Right atrium auricular region (tissue), 2 donors: ENCODE measurements around the gene GALNT8. TPM values are rescaled to one million over a fixed set of nuclear protein-coding genes. Genes with fewer than 3 reads are reported as not detected.

Experiments
- DNase-seq: peaks from one replicate; pipeline ENCODE4 v3.0.0-alpha.2; 2019; ENCODE audit warnings: low spot score
- H3K27ac ChIP-seq, 2 donors: fragments of 200-600 bp; sonication (generic); 1 replicate in 1 of 2; 2 replicates in 1 of 2; pipeline ENCODE4 v1.5.1; 2016 to 2019
- H3K27me3 ChIP-seq, 2 donors: fragments of 200-600 bp; sonication (generic); one replicate each; pipeline versions ENCODE4 v1.5.1 to v1.6.0; 2017 to 2019
- H3K36me3 ChIP-seq: fragments of 200-600 bp; sonication (generic); one replicate; pipeline ENCODE4 v1.5.1; 2016
- H3K4me1 ChIP-seq, 2 donors: fragments of 200-600 bp; sonication (generic); one replicate each; pipeline versions ENCODE4 v1.5.1 to v1.6.0; 2017 to 2019
- H3K4me3 ChIP-seq, 2 donors: fragments of 200-600 bp; sonication (generic); 1 replicate in 1 of 2; 2 replicates in 1 of 2; pipeline ENCODE4 v1.5.1; 2017 to 2019; ENCODE audit warnings: mild to moderate bottlenecking in 1 of 2, moderate library complexity in 1 of 2
- H3K9me3 ChIP-seq, 2 donors: fragments of 200-600 bp; sonication (generic); one replicate each; pipeline ENCODE4 v1.5.1; 2019
- CTCF ChIP-seq, 2 donors: fragments of 200-600 bp; sonication (generic); IDR thresholded peaks; one replicate each; pipeline ENCODE4 v1.5.1; 2019; ENCODE audit warnings: antibody characterized with exemption in 2 of 2
- total RNA-seq, 2 donors: library from RNA; depleted of rRNA; stranded (reverse); fragments of >200 nt; gene quantifications; one replicate each; pipeline ENCODE4 v1.1.0, GENCODE V29; 2016

Gene GALNT8
- total RNA-seq, 2 donors from 2014 or later: 2.0 to 3.8 TPM

GRCh38 chr12:4787965-4788364 is 67.8 kb downstream of the GALNT8 start:
- Histone ChIP-seq H3K4me1 (no peaks in the 10 kb centered on the region), H3K36me3 (no peaks in the 10 kb centered on the region), H3K27ac (no peak overlapping the region), H3K4me3 (no peak overlapping the region), H3K27me3 (no peaks in the 10 kb centered on the region), H3K9me3 (peaks cover 0 to 13% of the 10 kb centered on the region in 2 donors)
- no peak for DNase-seq
- no peak for TF ChIP-seq CTCF (IDR thresholded peaks at IDR 0.05)

- no peak overlapping the region for H3K4me3 ChIP-seq
- no peaks in the 10 kb centered on the region for H3K27me3 ChIP-seq
- no peak overlapping the region for H3K27ac ChIP-seq
- no peaks in the 10 kb centered on the region for H3K36me3 ChIP-seq
- no peak for DNase-seq
- TF ChIP-seq CTCF (IDR thresholded peaks at IDR 0.05): no peak
- H3K4me1 ChIP-seq: no peaks in the 10 kb centered on the region
- H3K9me3 ChIP-seq: peaks cover 0 to 13% of the 10 kb centered on the region in 2 donors
Observed at GRCh38 chr12:4789776-4790175, 69.6 kb downstream of the GALNT8 start.

DNA sequence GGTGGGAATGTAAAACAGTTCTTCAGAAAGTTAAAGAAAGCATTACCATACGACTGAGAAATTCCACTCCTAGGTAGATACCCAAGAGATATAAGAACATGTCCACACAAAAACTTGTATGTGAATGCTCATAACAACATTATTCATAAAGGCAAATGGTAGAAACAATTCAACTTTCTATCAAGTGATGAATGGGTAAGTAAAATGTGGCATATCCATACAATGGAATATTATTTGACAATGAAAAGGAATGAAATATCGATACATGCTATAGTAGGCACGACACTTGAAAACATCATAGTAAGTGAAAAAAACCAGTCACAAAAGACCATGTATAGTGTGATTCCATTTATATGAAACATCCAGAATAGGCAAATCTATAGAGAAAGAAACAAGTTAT is 71.3 kb downstream of the GALNT8 start:
- TF ChIP-seq CTCF (IDR thresholded peaks at IDR 0.05): no peak
- no peak for DNase-seq
- peaks cover 0 to 13% of the 10 kb centered on the region in 2 donors for H3K9me3 ChIP-seq
- H3K27me3 ChIP-seq: no peaks in the 10 kb centered on the region
- H3K4me1 ChIP-seq: no peaks in the 10 kb centered on the region
- H3K4me3 ChIP-seq: no peak overlapping the region
- no peaks in the 10 kb centered on the region for H3K36me3 ChIP-seq
- H3K27ac ChIP-seq: no peak overlapping the region

GRCh38 chr12:4794491-4794890 is 74.3 kb downstream of the GALNT8 start:
- Histone ChIP-seq H3K9me3 (peaks cover 0 to 13% of the 10 kb centered on the region in 2 donors), H3K4me3 (no peak overlapping the region), H3K27ac (no peak overlapping the region), H3K4me1 (no peaks in the 10 kb centered on the region), H3K36me3 (no peaks in the 10 kb centered on the region), H3K27me3 (no peaks in the 10 kb centered on the region)
- no peak for DNase-seq
- TF ChIP-seq CTCF (IDR thresholded peaks at IDR 0.05): no peak

DNA sequence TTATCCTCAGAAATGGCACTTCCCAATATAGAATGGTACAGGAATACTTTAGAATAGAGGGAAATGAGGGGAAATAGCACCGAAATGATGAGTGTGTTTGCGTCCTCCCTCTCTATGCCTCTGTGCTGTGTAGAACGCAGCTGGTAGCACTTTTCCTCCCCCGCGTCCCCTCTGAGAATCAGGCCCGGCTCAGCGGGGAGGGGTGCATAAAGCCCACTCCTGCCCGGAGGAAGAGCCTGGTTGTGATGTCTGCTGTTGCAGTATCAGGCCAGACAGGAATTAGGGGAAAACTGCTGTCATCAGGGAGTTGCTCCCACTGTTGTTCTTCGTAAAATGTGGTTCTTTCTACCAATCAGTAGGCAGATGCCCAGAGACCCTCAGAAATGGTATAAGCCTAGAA is 76.0 kb downstream of the GALNT8 start:
- Histone ChIP-seq H3K9me3 (peaks cover 0 to 9% of the 10 kb centered on the region in 2 donors), H3K4me1 (no peaks in the 10 kb centered on the region)
- no peak for TF ChIP-seq CTCF (IDR thresholded peaks at IDR 0.05)

DNA sequence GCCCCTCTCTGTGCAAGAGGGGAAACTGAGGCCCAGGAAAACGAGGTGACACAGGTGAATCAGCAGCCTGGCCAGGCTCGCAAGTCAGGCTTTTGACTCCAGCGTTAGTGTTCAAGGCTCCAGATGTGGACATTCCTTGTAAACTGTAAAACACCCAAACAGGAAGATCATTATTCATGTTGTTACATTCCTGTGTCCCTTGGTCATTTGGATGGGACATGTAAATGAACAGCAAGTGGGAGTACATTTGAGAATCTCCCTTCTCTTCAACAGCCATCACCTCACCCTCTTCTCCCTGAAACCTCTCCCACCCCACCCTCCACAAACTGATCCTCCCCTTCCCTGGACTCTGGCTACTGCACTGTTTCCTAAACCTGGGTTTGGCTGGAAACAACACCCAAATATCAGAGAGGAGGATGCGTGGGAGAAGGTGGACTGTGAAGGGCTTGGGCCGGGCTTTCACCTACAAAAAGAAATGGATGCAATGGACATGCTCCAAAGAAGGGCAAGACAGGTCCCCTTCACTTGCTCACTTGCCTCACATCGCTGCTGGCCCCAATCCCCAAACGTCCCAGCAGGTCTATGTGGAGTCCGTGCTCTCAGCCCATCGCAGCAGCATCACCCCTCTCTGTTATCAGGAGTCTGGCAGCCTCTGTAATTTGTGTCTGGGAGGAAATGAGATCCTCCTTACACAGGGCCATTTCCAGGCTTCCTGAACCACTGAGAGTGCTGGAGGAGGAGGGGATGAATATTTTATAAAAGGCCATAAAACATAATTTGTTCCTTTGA is 76.7 kb downstream of the GALNT8 start:
- no peak overlapping the region for H3K4me3 ChIP-seq
- no peak overlapping the region for H3K27ac ChIP-seq
- no peaks in the 10 kb centered on the region for H3K4me1 ChIP-seq
- H3K9me3 ChIP-seq: peaks cover 0 to 2% of the 10 kb centered on the region in 2 donors
- TF ChIP-seq CTCF (IDR thresholded peaks at IDR 0.05): no peak
- H3K36me3 ChIP-seq: no peaks in the 10 kb centered on the region
- no peaks in the 10 kb centered on the region for H3K27me3 ChIP-seq
- no peak for DNase-seq

More for the DNA sequence above, 76.0 kb downstream of the GALNT8 start:
- DNase-seq: no peak
- Histone ChIP-seq H3K27me3 (no peaks in the 10 kb centered on the region), H3K4me3 (no peak overlapping the region), H3K36me3 (no peaks in the 10 kb centered on the region), H3K27ac (no peak overlapping the region)
